ENCODE measurements around the gene GRM7.
"Not testable (repeated sequence)": the region's sequence is repeated elsewhere in the genome, so short reads cannot be mapped to it uniquely, and the experiment has no call there.

GRM7 gene

DNA sequence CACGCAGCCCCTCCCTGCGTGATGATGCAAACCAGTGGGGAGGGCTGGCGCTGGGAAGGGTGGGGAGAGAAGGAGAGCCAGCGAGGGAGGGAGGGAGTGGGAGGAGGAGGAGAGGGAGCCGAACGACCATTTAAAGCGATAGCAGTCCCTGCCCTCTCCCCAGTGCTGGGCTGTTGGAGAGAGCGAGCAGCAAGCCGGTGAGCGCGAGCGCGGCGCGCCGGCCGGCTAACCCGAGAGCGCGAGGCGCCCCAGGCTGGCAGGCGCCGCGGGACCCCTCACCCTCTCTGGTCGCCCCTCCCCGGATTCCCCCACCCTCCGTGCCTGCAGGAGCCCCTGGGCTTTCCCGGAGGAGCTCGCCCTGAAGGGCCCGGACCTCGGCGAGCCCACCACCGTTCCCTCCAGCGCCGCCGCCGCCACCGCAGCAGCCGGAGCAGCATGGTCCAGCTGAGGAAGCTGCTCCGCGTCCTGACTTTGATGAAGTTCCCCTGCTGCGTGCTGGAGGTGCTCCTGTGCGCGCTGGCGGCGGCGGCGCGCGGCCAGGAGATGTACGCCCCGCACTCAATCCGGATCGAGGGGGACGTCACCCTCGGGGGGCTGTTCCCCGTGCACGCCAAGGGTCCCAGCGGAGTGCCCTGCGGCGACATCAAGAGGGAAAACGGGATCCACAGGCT lies at the start of gene GRM7:
Gene GRM7, plus strand, starts transcription at position 162 of the 671 bp plus-strand sequence.
- no peak for DNase-seq (ENCODE audit: low read depth)

DNA sequence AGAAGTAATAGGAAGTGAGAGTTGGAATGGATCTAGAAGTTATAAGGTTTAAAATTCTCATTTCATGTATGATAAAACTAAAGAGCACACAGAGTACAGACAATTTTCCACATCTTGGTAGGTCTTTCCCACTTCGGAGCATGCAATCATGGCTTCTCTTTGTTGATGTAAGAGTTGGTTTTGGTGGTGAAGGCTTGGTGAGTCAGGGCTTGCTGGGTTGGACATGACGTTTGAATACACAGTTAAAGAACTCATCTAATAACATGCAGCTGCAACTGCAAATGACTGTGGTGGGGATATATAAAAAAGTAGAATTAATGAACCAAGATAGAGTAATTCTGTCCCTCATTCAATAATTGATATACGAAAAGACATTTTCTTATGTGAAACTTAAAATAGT lies 39.5 kb upstream of the GRM7 start:
- DNase-seq (ENCODE audit: low read depth) = no peak

DNA sequence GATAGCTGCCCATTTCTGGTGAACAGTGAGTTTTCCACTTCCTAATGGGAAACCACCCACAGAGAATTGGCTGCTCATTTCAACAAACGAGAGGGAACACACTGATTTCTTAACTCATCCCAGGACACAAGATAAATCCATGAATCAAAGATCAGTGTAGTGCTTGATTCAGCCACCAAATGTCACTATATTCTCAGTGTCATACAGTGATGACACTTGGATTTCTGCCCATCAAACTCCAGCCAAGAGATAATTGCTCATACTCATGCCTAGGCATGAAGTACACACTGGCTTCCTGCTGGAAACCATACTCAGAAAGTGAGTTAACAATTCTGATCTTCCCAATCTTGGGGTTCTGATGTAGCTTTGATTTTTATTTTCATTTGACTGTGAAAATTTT lies 35.4 kb upstream of the GRM7 start:
- DNase-seq (ENCODE audit: low read depth) = no peak

DNA sequence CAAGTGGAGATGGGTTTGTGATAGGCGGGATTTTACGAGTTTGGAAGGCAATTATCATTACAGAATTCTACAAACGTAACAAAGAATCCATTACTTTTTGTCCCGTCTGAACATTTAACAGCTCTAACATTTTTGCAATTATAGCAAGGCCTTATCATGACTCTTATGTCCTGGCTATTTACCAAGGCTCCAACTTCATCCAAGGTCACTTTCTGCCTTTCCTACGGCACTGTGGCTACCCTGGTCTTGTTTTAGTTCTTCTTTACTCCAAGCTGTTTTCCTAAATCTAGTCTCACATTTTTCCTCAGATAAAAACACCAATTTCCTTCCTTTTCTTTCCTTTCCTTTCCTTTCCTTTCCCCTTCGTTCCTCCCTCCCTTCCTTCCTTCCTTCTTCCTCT lies 33.5 kb upstream of the GRM7 start:
- no peak for DNase-seq (ENCODE audit: low read depth)

DNA sequence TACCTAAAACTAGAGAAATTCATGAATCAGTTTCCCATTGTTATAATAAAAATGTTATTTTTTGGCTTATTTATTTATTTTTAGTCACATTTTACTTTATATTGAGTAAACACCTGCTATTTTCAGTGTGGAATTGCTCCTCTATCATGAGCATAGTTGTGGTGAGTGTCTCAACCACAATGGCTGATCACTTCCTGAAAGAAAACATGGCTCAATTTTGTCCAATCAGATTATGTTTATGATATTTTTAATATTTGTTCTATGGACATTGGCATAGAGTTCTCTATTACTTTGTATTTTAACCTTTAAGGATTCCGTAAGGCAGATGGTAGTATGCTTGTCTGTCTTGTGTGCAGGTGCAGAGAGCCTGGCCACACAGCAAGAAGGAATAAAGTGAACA lies 16.2 kb upstream of the GRM7 start:
- no peak for DNase-seq (ENCODE audit: low read depth)

DNA sequence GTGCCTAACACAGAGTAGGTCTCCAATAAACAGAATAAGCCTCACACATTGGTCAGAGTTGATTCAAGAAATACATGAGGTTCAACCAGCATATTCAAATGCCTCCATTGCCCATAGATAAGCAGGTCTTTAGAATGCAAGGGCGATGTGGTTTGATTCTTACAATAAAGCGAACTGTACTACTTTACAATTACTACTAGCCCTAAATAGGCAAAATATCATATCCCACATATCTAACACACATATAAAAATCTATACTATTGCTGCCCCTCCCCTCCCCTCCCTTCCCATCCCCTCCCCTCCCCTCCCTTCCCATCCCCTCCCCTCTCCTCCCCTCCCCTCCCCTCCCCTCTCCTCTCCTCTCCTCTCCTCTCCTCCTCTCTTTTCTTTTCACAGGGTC lies 6.7 kb upstream of the GRM7 start:
- no peak for DNase-seq (ENCODE audit: low read depth)

DNA sequence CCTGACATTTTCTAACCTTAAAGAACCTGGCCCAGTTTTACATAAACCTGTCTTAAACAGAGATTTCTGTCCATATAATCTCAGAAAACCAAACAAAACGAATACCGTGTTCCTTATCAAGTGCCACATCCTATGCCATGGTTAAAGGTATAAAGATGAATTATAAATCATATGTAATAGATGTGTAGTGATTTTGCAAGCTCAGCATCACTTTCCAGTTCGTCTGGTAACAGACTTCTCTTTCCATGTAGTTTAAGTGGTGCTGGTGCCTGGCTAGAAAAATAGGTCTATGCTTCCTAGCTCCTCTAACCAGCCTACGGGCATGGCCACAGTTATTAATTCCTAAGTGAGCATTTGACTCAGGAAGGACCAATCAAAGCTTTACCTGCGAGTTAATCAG lies 3.4 kb upstream of the GRM7 start:
- no peak for DNase-seq (ENCODE audit: low read depth)

DNA sequence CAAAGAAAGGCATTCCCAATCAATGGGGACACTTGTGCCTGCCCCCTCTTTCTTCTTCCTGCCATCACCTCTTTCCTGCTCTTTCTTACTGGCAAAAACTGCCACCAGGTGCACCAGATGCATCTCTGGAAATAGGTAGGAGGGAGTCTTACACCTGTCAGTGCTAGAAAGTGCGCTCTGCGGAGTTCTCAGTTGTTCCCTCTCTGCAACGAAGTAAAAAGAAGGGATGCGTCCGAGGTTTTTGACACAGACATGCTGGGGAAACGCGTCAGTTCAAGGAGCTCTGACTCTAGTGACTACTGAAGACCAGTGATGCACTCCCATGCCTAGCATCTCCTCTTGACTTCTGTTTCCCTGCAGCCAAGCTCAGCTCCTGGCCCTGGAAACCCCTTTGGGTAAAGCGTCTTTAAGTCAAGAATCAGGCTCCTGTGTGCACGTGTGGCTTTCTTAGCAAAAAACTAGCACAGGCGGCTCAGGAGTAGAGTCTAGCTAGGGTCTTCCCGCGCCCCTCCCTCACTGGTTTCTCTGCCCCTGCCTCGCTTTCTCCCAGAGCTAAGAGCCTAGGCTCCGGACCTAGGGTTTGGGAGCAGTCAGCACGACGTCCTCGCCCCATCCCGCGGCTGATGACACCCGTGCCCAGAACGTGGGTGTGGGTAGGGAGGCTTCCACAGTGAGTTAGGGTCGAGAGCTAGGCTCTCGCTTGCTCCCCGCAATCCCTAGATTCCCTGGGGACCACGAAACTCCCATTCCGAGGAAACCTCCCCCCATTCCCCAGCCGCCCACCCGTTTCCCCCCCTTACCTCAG lies 564 bp upstream of the GRM7 start:
- no peak for DNase-seq (ENCODE audit: low read depth)

DNA sequence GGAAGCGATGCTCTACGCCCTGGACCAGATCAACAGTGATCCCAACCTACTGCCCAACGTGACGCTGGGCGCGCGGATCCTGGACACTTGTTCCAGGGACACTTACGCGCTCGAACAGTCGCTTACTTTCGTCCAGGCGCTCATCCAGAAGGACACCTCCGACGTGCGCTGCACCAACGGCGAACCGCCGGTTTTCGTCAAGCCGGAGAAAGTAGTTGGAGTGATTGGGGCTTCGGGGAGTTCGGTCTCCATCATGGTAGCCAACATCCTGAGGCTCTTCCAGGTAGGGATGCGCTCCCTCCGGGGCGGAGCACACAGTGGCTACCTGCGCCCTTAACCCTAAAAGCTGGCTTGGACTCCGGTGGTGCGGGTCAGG lies 698 bp downstream of the GRM7 start:
- DNase-seq (ENCODE audit: low read depth) = no peak

DNA sequence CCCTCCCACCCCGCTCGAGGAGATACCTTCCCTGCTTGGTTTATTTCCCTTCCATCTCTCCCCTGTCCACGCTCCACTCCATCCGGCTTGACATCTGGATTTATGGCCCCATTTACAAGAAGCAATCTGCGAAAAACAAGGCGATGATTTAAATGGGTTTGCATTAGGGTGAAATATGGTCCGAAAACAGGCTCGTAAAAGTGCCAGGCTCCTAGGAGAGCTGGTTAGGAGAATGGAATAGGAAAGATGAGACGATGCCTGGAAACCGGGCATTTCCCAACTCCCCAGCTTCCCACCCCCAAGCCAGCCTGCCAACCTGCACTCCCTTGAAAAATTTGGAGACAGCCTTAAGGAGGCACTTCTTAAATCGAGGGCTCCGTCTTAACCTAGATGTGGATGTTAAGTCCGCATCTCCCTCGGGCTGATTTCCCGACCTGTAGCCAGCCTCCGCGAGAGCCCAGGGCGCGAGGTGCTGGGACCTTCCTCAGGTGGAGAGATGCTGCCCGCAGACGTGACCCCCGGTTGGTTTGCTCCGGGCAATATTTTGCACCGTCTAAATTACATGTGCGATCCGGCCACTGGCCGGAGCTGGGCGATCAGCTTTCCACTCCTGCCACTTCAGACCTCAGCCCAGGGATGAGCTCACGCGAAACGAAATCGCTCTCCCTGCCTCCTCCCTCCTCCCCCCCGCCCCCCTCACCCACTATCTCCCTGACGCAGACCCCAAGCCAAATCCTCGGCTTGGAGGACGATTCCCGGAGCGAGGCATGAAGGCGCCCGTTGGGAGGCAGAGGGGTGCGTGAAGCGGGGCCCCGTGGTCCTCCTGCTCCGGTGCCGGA lies 1.3 kb downstream of the GRM7 start:
- DNase-seq (ENCODE audit: low read depth) = no peak

DNA sequence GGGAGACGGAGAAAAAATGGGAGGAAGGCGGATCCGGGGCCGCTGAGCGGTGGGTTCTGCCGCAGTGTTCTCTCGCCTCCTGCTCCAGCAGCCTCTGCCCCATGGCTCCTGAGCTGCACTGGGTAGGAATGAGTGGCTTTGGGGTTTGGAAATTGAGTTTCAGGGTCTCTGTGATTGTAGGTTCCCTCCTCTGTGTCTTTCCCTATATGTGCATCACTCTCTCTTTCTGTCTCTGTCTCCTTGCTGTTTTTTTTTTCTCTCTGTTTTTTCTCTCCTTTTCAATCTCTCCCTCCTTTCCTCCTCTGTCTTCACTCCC lies 1.9 kb downstream of the GRM7 start:
- no peak for DNase-seq (ENCODE audit: low read depth)

DNA sequence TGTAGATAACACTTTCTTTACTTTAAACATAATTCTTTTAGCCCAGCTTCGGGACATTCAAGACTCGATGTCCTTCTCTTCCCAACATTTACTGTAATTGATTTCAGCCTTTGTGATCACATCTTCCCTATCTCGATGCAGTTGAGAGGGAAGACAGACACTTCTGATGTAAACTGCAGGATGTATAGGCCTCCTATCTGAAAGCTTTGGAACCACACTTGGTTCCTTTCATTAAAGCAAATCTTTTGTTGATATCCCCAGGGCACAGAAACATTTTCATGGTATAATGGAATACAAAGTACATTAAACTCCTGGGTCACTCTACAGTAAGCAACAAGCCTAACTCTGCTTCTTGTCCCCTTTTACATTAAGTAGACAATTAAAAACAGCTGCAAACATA lies 6.4 kb downstream of the GRM7 start:
- no peak for DNase-seq (ENCODE audit: low read depth)

DNA sequence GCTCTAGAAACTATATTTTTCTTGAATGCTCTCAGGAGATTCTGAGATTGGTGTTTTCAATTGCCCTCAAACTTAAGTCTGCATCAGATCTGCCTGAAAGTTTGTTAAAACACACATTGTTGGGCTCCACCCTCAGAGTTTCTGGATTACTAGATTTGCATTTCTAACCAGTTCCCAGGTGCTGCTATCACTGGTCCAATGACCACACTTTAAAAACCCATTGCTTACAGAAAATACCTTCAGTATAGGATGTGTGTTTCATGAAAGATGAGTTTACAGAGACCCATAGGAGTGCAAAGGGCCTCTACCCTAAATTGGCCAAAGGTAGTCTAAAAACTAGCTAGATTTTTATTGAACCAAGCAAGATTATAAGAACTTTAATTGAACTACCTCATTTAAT lies 17.8 kb downstream of the GRM7 start:
- no peak for DNase-seq (ENCODE audit: low read depth)

DNA sequence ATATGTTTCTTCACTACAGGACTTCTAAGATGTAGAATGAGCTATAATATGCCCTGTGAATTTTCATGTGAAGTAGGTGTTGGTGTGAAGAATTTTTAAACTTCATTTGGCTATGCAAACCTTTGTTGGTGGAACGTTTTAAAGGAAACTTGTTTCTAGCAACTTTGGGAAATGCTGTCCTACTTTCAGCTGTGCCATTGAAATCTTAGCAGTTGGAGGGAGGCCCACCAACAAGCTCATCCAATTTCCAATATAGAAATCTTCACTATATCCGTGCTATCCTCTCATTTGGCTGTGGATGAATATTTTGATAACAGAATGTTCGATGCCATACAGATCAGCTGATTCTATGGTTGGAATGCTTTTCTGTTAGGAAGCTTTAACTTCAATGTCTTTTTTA lies 51.3 kb downstream of the GRM7 start:
- DNase-seq (ENCODE audit: low read depth) = no peak

DNA sequence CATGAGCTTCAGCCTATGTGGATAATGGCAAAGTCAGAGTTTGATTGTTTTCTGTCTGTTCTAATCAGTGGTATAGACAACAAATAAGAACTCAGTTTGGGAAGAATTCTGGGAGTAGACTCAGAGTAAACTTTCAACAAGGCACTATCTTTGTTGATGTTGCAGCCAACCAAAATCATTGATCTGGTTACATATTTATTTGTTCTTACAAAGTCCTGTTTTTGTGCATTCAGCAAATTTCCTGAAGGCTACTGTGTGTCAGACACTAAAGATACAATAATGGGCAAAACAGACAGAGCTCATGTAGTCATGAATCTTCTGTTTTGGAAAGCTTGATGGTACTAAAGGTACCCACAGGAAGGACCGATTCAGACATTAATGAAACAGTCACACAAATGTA lies 55.0 kb downstream of the GRM7 start:
- no peak for DNase-seq (ENCODE audit: low read depth)

DNA sequence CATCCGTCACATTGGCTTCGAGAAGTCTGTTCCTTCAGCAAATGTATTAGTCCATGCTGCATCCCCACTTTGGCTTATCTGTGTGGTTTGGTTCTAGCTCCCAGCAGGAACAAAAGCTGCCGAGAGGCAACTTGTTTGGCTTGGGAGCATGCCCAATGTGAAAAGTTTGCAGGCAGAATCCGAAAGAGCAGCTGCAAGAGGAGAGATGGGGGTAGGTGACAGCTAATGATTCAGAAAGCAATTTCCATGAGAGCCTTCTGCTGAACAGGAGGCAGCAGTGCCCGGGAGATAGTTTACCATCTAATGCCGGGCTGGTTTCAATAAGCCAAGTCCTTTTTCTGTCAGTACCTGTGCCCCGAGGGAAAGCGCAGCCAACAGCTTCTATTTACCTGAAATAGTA lies 60.2 kb downstream of the GRM7 start:
- DNase-seq (ENCODE audit: low read depth) = no peak

DNA sequence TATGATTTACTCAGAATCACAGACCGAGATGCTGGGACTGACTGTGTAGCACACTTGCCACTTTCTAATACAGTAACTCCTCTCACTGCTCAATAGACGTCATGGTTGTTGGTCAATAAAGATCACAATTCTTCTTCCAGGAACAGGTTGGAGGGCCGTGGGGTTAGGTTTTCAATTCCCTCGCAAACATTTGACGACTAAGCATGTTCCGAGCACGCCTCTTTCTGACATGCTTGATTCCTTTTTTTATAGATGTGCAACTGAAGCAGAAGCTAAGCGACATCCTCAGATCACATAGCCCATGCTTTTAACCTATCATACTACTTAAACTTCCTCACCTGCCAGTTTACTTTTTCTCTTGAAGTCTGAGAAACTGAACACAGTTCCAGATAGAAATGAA lies 61.0 kb downstream of the GRM7 start:
- DNase-seq (ENCODE audit: low read depth) = no peak

DNA sequence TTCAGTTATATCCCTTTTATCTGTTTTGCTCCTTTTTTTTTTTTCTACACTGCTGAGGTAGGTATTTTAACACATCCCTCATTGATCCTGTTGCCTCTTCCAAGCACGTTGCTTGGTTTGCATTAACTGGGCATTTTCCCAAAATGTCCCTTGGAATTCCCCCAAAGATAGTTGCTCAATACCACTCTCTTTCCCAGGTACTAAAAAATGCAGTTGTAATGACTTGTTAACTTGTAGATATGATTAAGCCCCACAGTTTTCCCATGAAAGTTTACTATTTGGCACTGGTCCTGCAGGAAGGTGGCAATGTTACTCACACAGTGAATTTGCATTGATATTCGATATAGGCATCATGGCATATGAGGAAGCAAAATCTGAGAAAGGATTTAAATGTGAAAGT lies 67.1 kb downstream of the GRM7 start:
- no peak for DNase-seq (ENCODE audit: low read depth)

DNA sequence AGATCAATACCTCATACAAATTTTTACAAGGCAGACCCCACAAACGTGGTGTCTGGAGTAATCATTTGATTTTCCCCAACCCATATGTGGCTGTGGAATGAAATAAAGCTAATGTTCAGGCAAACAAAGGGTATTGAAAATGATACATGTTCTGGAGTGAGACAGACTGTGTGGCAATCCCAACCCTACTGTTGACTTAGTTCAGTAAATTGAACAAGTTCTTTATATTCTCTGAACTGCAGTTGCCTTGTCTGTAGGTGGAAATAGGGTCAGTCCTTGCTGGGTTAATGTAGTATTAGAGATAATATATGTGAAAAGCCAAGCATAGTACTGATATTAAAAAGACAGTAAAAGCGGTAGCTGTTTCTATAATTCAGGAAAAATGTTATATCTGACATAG lies 69.0 kb downstream of the GRM7 start:
- no peak for DNase-seq (ENCODE audit: low read depth)

DNA sequence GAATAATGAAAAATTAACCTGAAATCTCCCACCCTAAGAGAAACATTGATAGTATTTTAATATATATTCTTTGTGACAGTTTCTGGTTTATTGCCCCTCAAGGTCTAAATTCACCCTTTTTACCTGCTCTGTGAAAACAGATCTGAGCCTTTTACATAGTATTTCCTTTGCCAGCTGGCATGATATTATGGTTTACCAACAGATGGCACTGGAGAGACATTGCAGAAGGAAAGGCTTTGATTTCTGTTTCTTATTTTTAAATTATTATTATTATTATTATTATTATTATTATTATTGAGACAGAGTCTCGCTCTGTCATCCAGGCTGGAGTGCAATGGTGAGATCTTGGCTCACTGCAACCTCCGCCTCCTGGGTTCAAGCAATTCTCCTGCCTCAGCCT lies 74.5 kb downstream of the GRM7 start:
- DNase-seq (ENCODE audit: low read depth) = not testable (repeated sequence)

DNA sequence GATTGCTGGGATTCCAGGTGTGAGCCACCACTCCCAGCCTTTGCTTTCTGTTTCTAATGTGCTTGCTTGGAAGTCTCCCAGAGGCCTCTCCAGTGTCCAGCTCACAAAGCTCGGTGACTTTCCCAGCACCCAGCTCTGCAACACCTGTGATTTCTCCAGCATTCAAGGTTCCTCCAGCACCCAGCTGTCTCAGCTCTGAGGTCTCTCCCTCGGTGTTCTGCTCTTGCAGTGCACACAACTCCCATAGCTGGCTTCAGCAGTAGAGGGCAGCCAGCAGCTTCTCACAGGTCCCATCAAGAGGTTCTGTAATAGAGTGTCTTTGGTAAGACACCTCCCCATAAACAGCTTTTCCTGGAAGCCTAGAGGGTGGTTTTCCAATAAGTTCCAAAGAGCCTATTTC lies 75.1 kb downstream of the GRM7 start:
- DNase-seq (ENCODE audit: low read depth) = no peak

DNA sequence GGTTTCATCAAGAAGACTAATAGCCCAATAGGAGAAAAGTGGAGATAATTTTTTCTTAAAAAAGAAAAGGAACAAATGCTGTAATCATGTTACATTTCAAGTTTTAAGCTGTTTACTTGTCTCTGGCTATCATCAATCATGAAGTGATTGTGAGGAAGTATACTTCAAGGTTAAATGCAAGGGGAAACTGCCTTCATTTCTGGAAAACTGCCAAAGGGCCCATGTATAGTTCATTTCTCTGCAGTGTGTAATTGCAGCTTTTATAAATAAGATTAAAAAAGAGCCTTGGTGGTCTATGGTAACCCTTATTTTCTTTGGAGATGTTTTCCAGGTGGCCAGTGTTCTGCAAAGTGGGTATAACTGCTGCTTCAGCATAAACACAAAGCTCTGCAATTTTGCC lies 101.9 kb downstream of the GRM7 start:
- no peak for DNase-seq (ENCODE audit: low read depth)

DNA sequence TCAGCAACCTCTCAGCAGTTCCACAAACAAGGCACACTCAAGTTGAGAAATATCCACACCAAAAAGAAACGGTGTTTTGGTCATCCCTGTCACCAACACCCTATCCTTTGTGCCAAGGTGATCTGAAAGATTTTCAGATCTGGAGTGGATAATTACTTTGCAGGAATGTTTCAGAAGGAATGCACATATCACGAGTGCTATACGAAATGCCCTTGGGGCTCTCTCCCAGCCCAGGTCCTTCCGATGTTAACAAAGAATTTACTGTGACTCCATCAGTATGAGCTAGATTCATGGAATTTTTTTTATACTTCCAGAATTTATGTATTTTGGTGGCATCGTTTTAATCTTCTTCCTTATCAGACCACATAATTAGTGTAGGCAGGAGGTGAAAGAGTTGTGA lies 105.0 kb downstream of the GRM7 start:
- no peak for DNase-seq (ENCODE audit: low read depth)
